Left colon (tissue), 2 donors: ENCODE results near the gene CACNA1B. TPM values are rescaled to one million over a fixed set of nuclear protein-coding genes. Genes with fewer than 3 reads are reported as not detected.
"Not testable (repeated sequence)": the region's sequence is repeated elsewhere in the genome, so short reads cannot be mapped to it uniquely, and the experiment has no call there.

Experiments
- ATAC-seq: fragments of 200-7000 bp; cut with Tn5 transposase; one replicate; pipeline ENCODE4 v1.9.1; 2020; ENCODE audit warnings: mild to moderate bottlenecking, moderate library complexity
- DNase-seq, 2 donors: peaks; one replicate each; pipeline ENCODE4 v3.0.0-alpha.2; 2020
- intact Hi-C, 2 donors: fragments of 100-400 bp; cut with DNase I in 1 of 2; cut with micrococcal nuclease in 1 of 2; formaldehyde crosslinking; loops; one replicate each; pipeline versions ENCODE4 v1.11.2 to v1.14.0; 2022; cut with DNase I, micrococcal nuclease
- microRNA-seq, 2 donors: library from miRNA; unstranded; fragments of <30 nt; microRNA quantifications; one replicate each; pipeline versions ENCODE4 v1.1.0 to v1.2.0, GENCODE V29; 2020
- total RNA-seq, 2 donors: library from RNA; stranded (reverse); fragmentation: NEBNext Ultra II Directional; extraction: Animal tissue kit (Norgen Biotek cat#: 25700); gene quantifications; one replicate each; pipeline ENCODE4 v1.2.1, GENCODE V29; 2021
- donor health status: DM: no; HTN: no; CAD: no.
- donor health status: DM: yes; HTN: yes; CAD: no.

Gene CACNA1B
- total RNA-seq, 2 donors from 2014 or later: 0.22 to 0.24 TPM

DNA sequence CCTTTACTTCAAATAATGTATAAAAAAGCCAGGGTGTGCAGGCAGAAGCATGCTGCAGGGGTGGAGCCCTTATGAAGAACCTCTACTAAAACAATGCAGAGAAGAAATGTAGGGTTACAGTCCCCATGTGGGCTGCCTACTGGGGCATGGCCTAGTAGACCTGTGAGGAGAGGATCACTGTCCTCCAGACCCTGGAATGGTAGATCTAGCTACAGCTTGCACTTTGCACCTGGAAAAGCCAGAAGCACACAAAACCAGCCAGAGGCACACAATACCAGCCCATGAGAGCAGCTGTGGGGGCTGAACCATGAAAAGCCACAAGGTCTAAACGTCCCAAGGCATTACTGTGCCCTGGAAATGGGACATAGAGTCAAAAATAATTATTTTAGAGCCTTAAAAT, 289.2 kb downstream of the CACNA1B start:
- intact Hi-C loops, ATAC-seq, DNase-seq: not testable (repeated sequence)

Small RNA genes lying within 50 kb of the gene (microRNA-seq; reads per million reads assigned to microRNA genes)
- 0 reads per million in 2 donors for gene MIR602
